ENCODE measurements around the gene HEATR3. TPM values are rescaled to one million over a fixed set of nuclear protein-coding genes. Genes with fewer than 3 reads are reported as not detected.

The HEATR3 gene
- total and polyA plus RNA-seq, 2 donors (not counting 1 experiment from before 2014, with no cell fraction given): 15.0 to 23.9 TPM

- Histone ChIP-seq H2AFZ (ENCODE audit: low read length) (no peak overlapping the region), H3K4me1 (ENCODE audit: control insufficient read depth, extremely low read depth, insufficient read depth, low read length) (peaks cover 16% of the 10 kb centered on the region), H3K9ac (ENCODE audit: insufficient read depth, low read length) (no peak overlapping the region), H3K9me3 (ENCODE audit: control insufficient read depth, insufficient read depth, low read depth, low read length) (no peaks in the 10 kb centered on the region), H4K20me1 (ENCODE audit: control insufficient read depth, extremely low read depth, insufficient read depth, low read length) (no peaks in the 10 kb centered on the region), H3K27ac (ENCODE audit: insufficient read depth, low read length) (peak overlapping the region; percentile 96), H3K79me2 (ENCODE audit: control insufficient read depth, insufficient read depth, low read length) (peaks cover 33% of the 10 kb centered on the region), H3K4me3 (replicated peaks in 1 of 4; ENCODE audit: control extremely low read depth in 1 of 4, insufficient read depth in 1 of 4, low read depth in 3 of 4, low read length in 4 of 4) (peak overlapping the region; percentile 35 to 99 (median 90)), H3K36me3 (ENCODE audit: control insufficient read depth, insufficient read depth, low read length) (no peaks in the 10 kb centered on the region), H3K27me3 (ENCODE audit: control insufficient read depth, insufficient read depth, low read length) (no peaks in the 10 kb centered on the region), H3K4me2 (ENCODE audit: extremely low read depth, insufficient read depth, low read length) (peak overlapping the region; percentile 61)
- peak; percentile 56 to 69 for DNase-seq (ENCODE audit: low read depth in 2 of 2)
- TF ChIP-seq CTCF (conservative IDR thresholded peaks at IDR 0.05 in 1 of 2, IDR thresholded peaks at IDR 0.05 in 1 of 2; ENCODE audit: low read depth in 1 of 2, low read length in 2 of 2) (peak; percentile 57 to 70), EZH2 (IDR thresholded peaks at IDR 0.05; ENCODE audit: low read length, missing control alignments) (no peak)
Observed at GRCh38 chr16:50067290-50067853, 1.6 kb downstream of the HEATR3 start.

- Histone ChIP-seq H3K27ac (ENCODE audit: insufficient read depth, low read length) (peak overlapping the region; percentile 69), H3K79me2 (ENCODE audit: control insufficient read depth, insufficient read depth, low read length) (peaks cover 33% of the 10 kb centered on the region), H3K27me3 (ENCODE audit: control insufficient read depth, insufficient read depth, low read length) (no peaks in the 10 kb centered on the region), H4K20me1 (ENCODE audit: control insufficient read depth, extremely low read depth, insufficient read depth, low read length) (no peaks in the 10 kb centered on the region), H3K4me1 (ENCODE audit: control insufficient read depth, extremely low read depth, insufficient read depth, low read length) (peaks cover 16% of the 10 kb centered on the region), H3K4me2 (ENCODE audit: extremely low read depth, insufficient read depth, low read length) (peak overlapping the region; percentile 77), H3K36me3 (ENCODE audit: control insufficient read depth, insufficient read depth, low read length) (no peaks in the 10 kb centered on the region), H3K9ac (ENCODE audit: insufficient read depth, low read length) (no peak overlapping the region), H2AFZ (ENCODE audit: low read length) (no peak overlapping the region), H3K9me3 (ENCODE audit: control insufficient read depth, insufficient read depth, low read depth, low read length) (no peaks in the 10 kb centered on the region), H3K4me3 (replicated peaks in 1 of 4; ENCODE audit: control extremely low read depth in 1 of 4, insufficient read depth in 1 of 4, low read depth in 3 of 4, low read length in 4 of 4) (peak overlapping the region in 1 of 4 experiments; percentile 15)
- DNase-seq (ENCODE audit: low read depth in 2 of 2): peak; percentile 59 to 63
- TF ChIP-seq CTCF (conservative IDR thresholded peaks at IDR 0.05 in 1 of 2, IDR thresholded peaks at IDR 0.05 in 1 of 2; ENCODE audit: low read depth in 1 of 2, low read length in 2 of 2) (no peak), EZH2 (IDR thresholded peaks at IDR 0.05; ENCODE audit: low read length, missing control alignments) (no peak)
Observed at GRCh38 chr16:50068550-50068949, 2.8 kb downstream of the HEATR3 start.

GRCh38 chr16:50069060-50069459, 3.3 kb downstream of the HEATR3 start:
- Histone ChIP-seq H3K27me3 (ENCODE audit: control insufficient read depth, insufficient read depth, low read length) (no peaks in the 10 kb centered on the region), H3K27ac (ENCODE audit: insufficient read depth, low read length) (no peak overlapping the region), H3K9me3 (ENCODE audit: control insufficient read depth, insufficient read depth, low read depth, low read length) (no peaks in the 10 kb centered on the region), H3K79me2 (ENCODE audit: control insufficient read depth, insufficient read depth, low read length) (peaks cover 33% of the 10 kb centered on the region), H3K4me3 (replicated peaks in 1 of 4; ENCODE audit: control extremely low read depth in 1 of 4, insufficient read depth in 1 of 4, low read depth in 3 of 4, low read length in 4 of 4) (no peak overlapping the region), H2AFZ (ENCODE audit: low read length) (no peak overlapping the region), H3K4me2 (ENCODE audit: extremely low read depth, insufficient read depth, low read length) (no peak overlapping the region), H3K36me3 (ENCODE audit: control insufficient read depth, insufficient read depth, low read length) (no peaks in the 10 kb centered on the region), H3K9ac (ENCODE audit: insufficient read depth, low read length) (no peak overlapping the region), H4K20me1 (ENCODE audit: control insufficient read depth, extremely low read depth, insufficient read depth, low read length) (no peaks in the 10 kb centered on the region), H3K4me1 (ENCODE audit: control insufficient read depth, extremely low read depth, insufficient read depth, low read length) (peaks cover 16% of the 10 kb centered on the region)
- TF ChIP-seq CTCF (conservative IDR thresholded peaks at IDR 0.05 in 1 of 2, IDR thresholded peaks at IDR 0.05 in 1 of 2; ENCODE audit: low read depth in 1 of 2, low read length in 2 of 2) (no peak), EZH2 (IDR thresholded peaks at IDR 0.05; ENCODE audit: low read length, missing control alignments) (no peak)
- no peak for DNase-seq (ENCODE audit: low read depth in 2 of 2)
